Adipocyte (in vitro differentiated cells): Measurements from ENCODE around the gene KLHDC3.

Source experiments
- DNase-seq: peaks from one replicate; pipeline ENCODE4 v3.0.0-alpha.2; 2015; ENCODE audit warnings: low read depth
- H3K27me3 ChIP-seq: replicated peaks from 2 replicates; pipeline ENCODE4 v1.7.0; 2013; ENCODE audit warnings: mild to moderate bottlenecking, low read length, moderate library complexity; ENCODE audit not compliant: control insufficient read depth, insufficient read depth
- H3K36me3 ChIP-seq: 2 replicates; pipeline ENCODE4 v1.7.0; 2013; ENCODE audit warnings: low read length, mild to moderate bottlenecking, moderate library complexity; ENCODE audit not compliant: control insufficient read depth, insufficient read depth, severe bottlenecking
- H3K4me1 ChIP-seq: 2 replicates; pipeline ENCODE4 v1.7.0; 2013; ENCODE audit warnings: mild to moderate bottlenecking, low read length, moderate library complexity; ENCODE audit not compliant: control insufficient read depth, insufficient read depth
- H3K4me3 ChIP-seq: 2 replicates; pipeline ENCODE4 v1.7.0; 2013; ENCODE audit warnings: mild to moderate bottlenecking, low read length, moderate library complexity
- H3K9ac ChIP-seq: 2 replicates; pipeline ENCODE4 v1.7.0; 2013; ENCODE audit warnings: mild to moderate bottlenecking, low read length, moderate library complexity
- H3K9me3 ChIP-seq: 2 replicates; pipeline ENCODE4 v1.7.0; 2013; ENCODE audit warnings: mild to moderate bottlenecking, low read length, moderate library complexity; ENCODE audit not compliant: control insufficient read depth

KLHDC3 gene

GRCh38 chr6:43016176-43016942, 2.3 kb downstream of the KLHDC3 start:
- no peak for DNase-seq
- H3K9me3 ChIP-seq = no peaks in the 10 kb centered on the region
- H3K9ac ChIP-seq = peak overlapping the region; percentile 22
- H3K4me1 ChIP-seq = peaks cover 58% of the 10 kb centered on the region
- H3K36me3 ChIP-seq = peaks cover 40% of the 10 kb centered on the region
- no peaks in the 10 kb centered on the region for H3K27me3 ChIP-seq
- peak overlapping the region; percentile 15 for H3K4me3 ChIP-seq

DNA sequence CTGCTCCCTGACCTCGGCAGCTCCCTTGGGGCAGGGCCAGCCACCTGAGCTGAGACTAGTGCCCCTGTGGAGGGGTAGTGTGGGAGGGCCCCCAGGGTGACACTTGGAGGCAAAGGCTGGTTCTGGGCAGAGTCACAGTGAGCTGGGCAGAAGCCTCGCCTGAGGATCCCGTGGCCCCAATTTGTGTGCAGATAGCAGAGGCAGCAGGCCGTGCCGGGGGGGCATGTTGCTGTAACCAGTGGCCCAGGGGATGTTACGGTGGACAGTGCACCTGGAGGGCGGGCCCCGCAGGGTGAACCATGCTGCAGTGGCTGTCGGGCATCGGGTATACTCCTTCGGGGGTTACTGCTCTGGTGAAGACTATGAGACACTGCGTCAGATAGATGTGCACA, 2.9 kb downstream of the KLHDC3 start:
- DNase-seq = no peak
- Histone ChIP-seq H3K9me3 (no peaks in the 10 kb centered on the region), H3K4me3 (peak overlapping the region; percentile 15), H3K4me1 (peaks cover 58% of the 10 kb centered on the region), H3K36me3 (peaks cover 34% of the 10 kb centered on the region), H3K9ac (peak overlapping the region; percentile 22), H3K27me3 (no peaks in the 10 kb centered on the region)

GRCh38 chr6:43019152-43019551, 5.1 kb downstream of the KLHDC3 start:
- Histone ChIP-seq H3K9me3 (no peaks in the 10 kb centered on the region), H3K4me3 (no peak overlapping the region), H3K4me1 (peaks cover 56% of the 10 kb centered on the region), H3K9ac (no peak overlapping the region), H3K27me3 (no peaks in the 10 kb centered on the region), H3K36me3 (peaks cover 33% of the 10 kb centered on the region)
- no peak for DNase-seq

DNA sequence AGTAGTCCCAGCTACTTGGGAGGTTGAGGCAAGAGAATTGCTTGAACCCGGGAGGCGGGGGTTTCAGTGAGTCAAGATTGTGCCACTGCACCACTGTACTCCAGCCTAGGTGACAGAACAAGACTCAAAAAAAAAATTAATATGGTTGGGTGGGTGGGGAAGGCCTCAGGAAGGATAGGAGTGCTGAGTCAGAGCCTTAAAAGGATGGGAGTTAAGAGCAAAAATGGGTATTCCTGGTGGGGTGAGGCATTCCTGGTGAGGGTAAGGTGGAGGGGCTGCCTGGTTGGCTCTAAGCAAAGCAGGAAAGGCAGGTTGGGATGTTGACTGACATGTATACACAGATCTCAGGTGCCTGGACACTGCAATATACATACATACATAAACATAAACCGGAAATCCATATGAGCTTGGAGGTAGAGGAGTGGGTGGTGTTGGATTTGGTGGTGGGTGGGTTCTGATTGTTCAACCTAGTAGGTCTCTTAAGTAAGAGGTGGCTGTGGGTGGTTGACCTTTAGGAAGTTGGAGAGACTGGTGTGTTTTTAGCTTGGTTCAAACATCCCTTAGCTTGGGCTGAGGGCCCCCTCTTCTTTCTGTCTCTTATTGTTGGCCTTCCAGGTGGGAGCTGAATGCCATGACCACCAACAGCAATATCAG, 6.1 kb downstream of the KLHDC3 start:
- H3K9ac ChIP-seq = peak overlapping the region; percentile 99
- H3K36me3 ChIP-seq = peaks cover 44% of the 10 kb centered on the region
- H3K4me1 ChIP-seq = peaks cover 52% of the 10 kb centered on the region
- DNase-seq = no peak
- H3K4me3 ChIP-seq = no peak overlapping the region
- no peaks in the 10 kb centered on the region for H3K27me3 ChIP-seq
- H3K9me3 ChIP-seq = no peaks in the 10 kb centered on the region

DNA sequence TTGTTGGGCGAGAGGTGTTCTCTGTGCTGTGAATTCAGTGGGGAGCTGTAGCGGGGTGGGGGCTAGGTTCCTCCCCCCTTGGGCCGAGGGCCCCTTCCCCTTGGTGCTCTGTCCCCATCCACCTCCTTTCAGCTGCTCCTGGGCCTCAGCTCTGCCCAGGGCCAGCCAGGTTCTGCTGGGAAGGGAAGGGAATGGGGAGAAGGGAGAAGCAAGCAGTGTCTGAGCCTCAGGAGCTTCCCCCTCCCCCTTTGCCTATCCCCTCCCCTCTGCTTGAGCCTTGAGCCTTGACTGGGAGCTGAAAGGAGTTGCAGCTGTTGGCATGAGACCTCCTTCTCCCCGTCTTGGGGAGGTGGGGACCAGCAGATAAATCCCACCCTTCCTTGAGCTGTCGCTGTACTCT, 6.8 kb downstream of the KLHDC3 start:
- H3K27me3 ChIP-seq = no peaks in the 10 kb centered on the region
- peak overlapping the region; percentile 99 for H3K9ac ChIP-seq
- H3K9me3 ChIP-seq = no peaks in the 10 kb centered on the region
- peaks cover 47% of the 10 kb centered on the region for H3K4me1 ChIP-seq
- peaks cover 49% of the 10 kb centered on the region for H3K36me3 ChIP-seq
- H3K4me3 ChIP-seq = peak overlapping the region; percentile 100
- no peak for DNase-seq

- no peaks in the 10 kb centered on the region for H3K9me3 ChIP-seq
- peak; percentile 93 for DNase-seq
- H3K9ac ChIP-seq = peak within 1 kb of the TSS; percentile 99
- peak within 1 kb of the TSS; percentile 100 for H3K4me3 ChIP-seq
- H3K36me3 ChIP-seq = peaks cover 55% of the 10 kb centered on the region
- H3K27me3 ChIP-seq = no peaks in the 10 kb centered on the region
- peaks cover 44% of the 10 kb centered on the region for H3K4me1 ChIP-seq
Measured at GRCh38 chr6:43021270-43022047, 7.4 kb downstream of the KLHDC3 start, which contains the start of gene RRP36. TSS of gene RRP36 (plus strand) at chr6:43021623. CDS start at chr6:43021655, 32 bp downstream.

GRCh38 chr6:43024436-43024835, 10.4 kb downstream of the KLHDC3 start:
- Histone ChIP-seq H3K27me3 (no peaks in the 10 kb centered on the region), H3K36me3 (peaks cover 60% of the 10 kb centered on the region), H3K9me3 (no peaks in the 10 kb centered on the region), H3K4me1 (peaks cover 28% of the 10 kb centered on the region), H3K9ac (peak overlapping the region; percentile 27), H3K4me3 (no peak overlapping the region)
- DNase-seq = no peak

GRCh38 chr6:43026365-43026764, 12.3 kb downstream of the KLHDC3 start:
- H3K36me3 ChIP-seq = peaks cover 61% of the 10 kb centered on the region
- H3K9ac ChIP-seq = no peak overlapping the region
- no peaks in the 10 kb centered on the region for H3K27me3 ChIP-seq
- DNase-seq = no peak
- H3K4me1 ChIP-seq = peaks cover 14% of the 10 kb centered on the region
- H3K4me3 ChIP-seq = no peak overlapping the region
- no peaks in the 10 kb centered on the region for H3K9me3 ChIP-seq

GRCh38 chr6:43029120-43029519, 15.1 kb downstream of the KLHDC3 start:
- peaks cover 72% of the 10 kb centered on the region for H3K36me3 ChIP-seq
- H3K9ac ChIP-seq = no peak overlapping the region
- H3K27me3 ChIP-seq = no peaks in the 10 kb centered on the region
- H3K4me3 ChIP-seq = no peak overlapping the region
- DNase-seq = no peak
- H3K4me1 ChIP-seq = peaks cover 5% of the 10 kb centered on the region
- H3K9me3 ChIP-seq = no peaks in the 10 kb centered on the region

- H3K27me3 ChIP-seq = no peaks in the 10 kb centered on the region
- no peak overlapping the region for H3K9ac ChIP-seq
- H3K36me3 ChIP-seq = peaks cover 62% of the 10 kb centered on the region
- no peaks in the 10 kb centered on the region for H3K4me1 ChIP-seq
- H3K4me3 ChIP-seq = no peak overlapping the region
- H3K9me3 ChIP-seq = no peaks in the 10 kb centered on the region
- no peak for DNase-seq
Measured at GRCh38 chr6:43032326-43032725, 18.3 kb downstream of the KLHDC3 start.
